Activated CD4-positive, alpha-beta T cell treated with anti-CD3 and anti-CD28 coated beads, Interleukin-2, Interleukin-6, amounts not matched to agents 100 ng/mL and 50 ng/mL, durations not matched to agents 16 hours and 8 hours (primary cell): ENCODE measurements around the gene F13B.
"Not testable (repeated sequence)": the region's sequence is repeated elsewhere in the genome, so short reads cannot be mapped to it uniquely, and the experiment has no call there.

Experiments used
- DNase-seq: peaks from one replicate; pipeline ENCODE4 v3.0.0-alpha.2; 2020

F13B gene

DNA sequence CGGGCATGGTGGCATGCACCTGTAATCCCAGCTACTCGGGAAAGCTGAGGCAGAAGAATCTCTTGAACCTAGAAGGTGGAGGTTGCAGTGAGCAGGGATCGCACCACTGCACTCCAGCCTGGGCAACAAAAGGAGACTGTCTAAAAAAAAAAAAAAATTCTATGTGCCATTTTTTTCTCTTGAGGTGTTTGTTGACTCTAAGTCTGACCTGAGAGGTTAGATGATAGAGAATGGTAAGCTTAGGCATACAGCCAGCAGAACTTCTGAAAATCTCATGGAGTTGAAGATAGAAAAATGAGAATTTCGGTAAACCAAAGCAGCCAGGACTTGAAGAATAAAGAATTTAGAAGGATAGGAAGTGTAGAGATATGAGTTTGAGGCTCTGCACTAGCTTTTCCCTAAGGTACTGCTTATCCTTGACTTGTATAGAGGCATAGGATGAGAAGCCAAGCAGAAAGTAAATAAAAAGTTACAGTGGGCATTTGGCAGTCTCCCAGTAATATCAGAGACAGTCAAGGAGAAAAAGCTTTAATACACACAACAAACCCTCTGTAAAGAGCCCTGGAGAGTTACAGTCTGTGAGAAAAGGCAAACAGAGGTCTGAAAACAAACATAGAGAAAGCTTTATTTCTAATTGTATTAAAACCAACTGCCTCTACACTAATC is 24.3 kb downstream of the F13B start:
- DNase-seq: no peak

- DNase-seq: no peak
Measured at GRCh38 chr1:197041486-197042353, 25.3 kb downstream of the F13B start.

DNA sequence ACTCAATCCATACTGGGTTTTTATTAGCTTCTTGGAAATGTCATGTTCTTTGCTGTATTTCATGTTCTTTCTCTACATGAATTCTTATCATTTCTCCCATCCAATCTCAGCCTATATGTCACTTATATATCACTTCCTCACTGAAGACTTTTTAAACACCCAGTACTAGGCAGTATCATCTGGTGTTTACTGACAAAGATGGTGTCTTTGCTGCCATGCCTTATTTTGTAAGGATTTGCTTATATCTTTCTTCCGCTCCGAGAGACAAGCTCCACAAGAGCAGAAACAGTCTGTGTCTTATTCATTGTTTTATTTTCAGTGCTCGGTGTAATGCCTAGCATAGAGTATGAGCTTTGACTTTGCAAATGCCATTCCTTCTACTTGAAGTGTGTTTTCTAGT is 30.2 kb downstream of the F13B start:
- DNase-seq: no peak

DNA sequence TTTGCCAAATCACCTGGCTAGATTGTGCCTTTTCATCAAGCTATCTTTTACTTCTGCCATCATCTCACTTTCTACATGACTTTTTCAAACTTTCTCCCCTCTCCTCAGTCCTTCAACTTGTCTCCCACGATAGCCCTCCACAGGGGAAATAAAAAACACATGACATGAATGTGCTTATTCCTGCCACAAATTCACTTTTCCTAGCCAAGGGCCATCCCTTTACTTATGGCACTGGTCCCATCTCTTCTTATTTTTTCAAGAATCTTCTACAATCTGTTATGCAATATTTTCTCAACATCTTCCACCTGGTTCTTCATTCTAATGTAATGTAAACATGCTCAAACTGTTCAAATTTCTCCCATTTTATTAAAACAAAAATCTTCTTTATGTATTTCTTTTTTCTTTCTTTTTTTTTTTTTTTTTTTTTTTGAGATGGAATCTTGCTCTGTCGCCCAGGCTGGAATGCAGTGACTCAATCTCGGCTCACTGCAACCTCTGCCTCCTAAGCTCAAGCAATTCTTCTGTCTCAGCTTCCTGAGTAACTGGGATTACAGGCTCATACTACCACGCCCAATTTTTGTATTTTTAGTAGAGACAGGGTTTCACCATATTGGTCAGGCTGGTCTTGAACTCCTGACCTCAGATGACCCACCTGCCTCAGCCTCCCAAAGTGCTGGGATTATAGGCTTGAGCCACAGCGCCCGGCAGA is 32.3 kb downstream of the F13B start:
- DNase-seq: not testable (repeated sequence)

DNA sequence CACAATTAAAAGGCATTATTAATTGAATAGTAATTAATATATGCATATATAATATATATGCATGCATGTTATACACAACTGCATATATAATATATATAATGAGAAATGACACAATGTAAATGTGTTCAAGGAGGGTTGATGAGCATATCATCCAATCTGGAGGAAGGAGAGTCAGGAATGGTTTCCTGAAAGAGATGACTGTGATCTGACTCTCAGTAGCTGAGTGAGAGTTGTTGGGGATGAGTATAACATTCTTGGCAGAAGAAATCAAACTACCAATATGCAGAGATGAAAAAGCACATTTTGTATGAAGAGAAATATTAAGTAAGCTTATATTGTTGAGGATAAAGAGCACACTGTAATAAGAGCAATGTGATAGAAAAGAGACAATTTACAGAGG is 37.3 kb downstream of the F13B start:
- no peak for DNase-seq

DNA sequence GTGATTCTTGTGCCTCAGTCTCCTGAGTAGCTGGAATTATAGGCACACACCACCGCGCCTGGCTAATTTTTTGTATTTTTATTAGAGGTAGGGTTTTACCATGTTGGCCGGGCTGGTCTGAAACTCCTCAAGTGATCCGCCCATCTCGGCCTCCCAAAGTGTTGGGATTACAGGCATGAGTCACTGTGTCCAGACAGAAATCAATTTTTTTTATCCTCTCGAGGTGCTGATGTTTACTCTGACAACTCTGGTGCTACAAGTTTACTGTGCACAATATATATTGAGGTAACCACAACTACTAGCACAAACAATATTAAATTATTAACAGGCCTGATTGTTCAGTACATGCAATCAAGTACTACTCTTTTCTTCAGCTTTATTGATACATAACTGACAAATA is 39.7 kb downstream of the F13B start:
- no peak for DNase-seq

DNA sequence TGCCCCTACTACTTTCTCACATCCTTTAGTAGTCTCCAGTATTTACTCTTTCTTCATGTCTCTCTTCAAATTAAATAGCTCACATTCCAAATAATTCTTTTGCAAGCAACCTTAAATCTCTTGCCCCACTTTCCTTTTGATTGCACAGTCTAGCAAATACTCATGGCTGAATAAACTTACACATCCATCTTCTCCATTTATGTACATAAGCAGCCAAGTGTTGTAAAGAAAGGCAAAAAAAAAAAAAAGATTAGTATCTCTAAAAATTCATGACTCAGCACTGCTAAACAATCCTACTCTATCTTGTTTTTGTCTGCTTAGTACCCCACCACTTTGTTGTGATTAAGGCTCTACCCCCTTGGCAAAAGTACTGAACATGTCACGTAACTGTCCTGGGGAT is 42.6 kb downstream of the F13B start:
- DNase-seq: no peak

DNA sequence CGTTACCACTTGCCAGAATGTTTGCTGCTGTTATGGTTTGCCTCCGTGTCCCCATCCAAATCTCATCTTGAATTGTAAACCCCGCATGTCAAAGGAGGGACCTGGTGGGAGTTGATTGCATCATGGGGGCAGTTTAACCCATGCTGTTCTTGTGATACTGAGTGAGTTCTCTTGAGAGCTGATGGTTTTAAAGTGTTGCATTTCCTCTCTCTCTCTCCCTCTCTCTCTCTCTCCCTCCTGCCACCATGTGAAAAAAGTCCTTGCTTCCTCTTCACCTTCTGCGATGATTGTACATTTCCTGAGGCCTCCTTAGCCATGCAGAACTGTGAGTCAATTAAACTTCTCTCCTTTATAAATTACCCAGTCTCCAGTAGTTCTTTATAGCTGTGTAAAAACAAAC is 45.3 kb downstream of the F13B start:
- DNase-seq: no peak

DNA sequence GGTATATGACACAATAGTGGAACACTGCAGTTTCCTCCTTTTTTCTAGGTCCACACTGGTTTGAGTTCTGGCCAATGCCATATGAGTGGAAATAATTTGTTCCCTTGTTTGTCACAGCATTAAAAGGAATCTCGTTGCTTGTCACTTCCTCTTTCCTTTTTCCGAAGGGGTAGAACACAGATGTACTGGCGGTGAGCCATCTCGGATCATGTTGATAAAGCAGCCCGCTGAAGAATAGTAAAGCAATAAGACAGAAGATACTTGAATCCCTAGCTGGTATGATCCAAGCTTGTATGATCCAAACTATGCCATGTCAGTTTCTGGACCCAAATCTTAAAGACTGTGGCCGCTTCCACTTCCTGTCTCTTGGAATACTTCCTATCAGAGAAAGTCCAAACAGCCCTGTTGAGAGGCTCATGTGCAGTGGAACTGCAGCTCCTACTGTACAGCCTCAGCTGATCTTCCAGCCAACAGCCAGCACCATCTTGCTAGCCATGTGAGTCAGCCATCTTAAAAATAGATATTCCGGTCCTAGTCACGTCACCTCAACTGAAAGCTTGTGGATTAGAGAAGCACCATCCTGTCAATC is 49.4 kb downstream of the F13B start:
- DNase-seq: no peak

- no peak for DNase-seq
Measured at GRCh38 chr1:197016751-197017150, 50.3 kb downstream of the F13B start.

GRCh38 chr1:197013234-197013633 is 53.8 kb downstream of the F13B start:
- no peak for DNase-seq

DNA sequence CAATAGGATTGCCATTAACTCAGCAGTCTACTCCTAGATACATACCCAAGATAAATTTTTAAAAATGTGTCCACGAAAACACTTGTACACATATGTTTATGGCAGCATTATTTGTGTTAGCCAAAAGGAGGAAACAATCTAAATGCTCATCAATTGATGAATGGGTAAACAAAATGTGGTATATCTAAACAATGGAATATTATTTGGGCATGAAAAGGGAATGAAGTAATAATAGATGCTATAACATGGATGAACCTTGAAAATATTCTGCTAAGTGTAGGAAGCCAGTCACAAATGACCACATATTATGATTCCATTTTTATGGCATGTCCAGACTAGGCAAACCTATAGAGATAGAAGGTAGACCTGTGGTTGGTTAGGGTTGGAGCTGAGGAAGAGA is 55.4 kb downstream of the F13B start:
- DNase-seq: no peak

GRCh38 chr1:197008861-197009260 is 58.2 kb downstream of the F13B start:
- no peak for DNase-seq

DNA sequence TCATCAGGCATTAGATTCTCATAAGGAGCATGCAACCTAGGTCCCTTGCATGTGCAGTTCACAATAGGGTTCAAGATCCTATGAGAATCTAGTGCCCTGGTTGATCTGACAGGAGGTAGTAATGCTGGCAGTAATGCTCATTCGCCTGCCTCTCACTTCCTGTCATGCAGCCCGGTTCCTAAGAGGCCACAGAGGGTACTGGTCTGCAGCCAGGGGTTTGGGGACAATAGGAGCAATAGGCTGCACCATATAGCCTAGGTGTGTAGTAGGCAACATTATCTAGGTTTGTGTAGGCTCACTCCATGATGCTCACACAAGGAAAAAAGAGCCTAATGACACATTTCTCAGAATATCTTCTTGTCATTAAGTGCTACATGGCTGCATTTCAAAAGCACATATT is 63.9 kb downstream of the F13B start:
- DNase-seq: no peak

GRCh38 chr1:197001828-197002227 is 65.2 kb downstream of the F13B start:
- no peak for DNase-seq

- DNase-seq: no peak
Measured at GRCh38 chr1:196997423-196997822, 69.6 kb downstream of the F13B start.

DNA sequence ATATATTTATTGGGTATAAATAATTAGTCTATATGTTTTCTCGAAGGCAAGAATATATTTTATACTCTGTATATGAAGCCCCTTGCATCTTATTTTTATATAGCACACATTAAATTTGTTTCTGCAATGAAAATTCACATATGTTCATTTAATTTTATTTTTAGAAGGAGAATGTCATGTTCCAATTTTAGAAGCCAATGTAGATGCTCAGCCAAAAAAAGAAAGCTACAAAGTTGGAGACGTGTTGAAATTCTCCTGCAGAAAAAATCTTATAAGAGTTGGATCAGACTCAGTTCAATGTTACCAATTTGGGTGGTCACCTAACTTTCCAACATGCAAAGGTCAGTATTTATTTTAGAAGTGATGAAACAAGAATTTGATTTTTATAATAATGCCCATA is 73.1 kb downstream of the F13B start:
- DNase-seq: no peak

DNA sequence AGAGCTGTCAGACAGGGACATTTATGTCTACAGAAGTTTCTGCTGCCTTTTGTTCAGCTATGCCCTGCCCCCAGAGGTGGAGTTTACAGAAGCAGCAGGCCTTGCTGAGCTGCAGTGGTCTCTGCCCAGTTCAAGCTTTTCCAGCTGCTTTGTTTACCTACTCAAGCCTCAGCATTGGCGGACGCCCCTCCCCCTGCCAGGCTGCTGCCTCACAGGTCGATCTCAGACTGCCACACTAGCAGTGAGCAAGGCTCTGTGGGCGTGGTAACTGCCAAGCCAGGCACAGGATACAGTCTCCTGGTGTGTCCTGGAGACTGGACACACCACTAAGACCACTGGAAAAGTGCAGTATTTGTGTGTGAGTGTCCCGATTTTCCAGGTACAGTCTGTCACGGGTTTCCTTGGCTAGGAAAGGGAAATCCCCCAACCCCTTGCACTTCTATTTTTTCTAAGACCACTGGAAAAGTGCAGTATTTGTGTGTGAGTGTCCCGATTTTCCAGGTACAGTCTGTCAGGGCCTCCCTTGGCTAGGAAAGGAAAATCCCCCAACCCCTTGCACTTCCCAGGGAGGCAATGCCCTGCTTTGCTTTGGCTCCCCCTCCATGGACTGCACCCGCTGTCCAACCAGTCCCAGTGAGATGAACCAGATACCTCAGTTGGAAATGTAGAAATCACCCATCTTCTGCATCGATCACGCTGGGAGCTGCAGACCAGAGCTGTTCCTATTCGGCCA is 75.0 kb downstream of the F13B start:
- DNase-seq: not testable (repeated sequence)
